ENCODE data around the gene SNRNP70.

The SNRNP70 gene

DNA sequence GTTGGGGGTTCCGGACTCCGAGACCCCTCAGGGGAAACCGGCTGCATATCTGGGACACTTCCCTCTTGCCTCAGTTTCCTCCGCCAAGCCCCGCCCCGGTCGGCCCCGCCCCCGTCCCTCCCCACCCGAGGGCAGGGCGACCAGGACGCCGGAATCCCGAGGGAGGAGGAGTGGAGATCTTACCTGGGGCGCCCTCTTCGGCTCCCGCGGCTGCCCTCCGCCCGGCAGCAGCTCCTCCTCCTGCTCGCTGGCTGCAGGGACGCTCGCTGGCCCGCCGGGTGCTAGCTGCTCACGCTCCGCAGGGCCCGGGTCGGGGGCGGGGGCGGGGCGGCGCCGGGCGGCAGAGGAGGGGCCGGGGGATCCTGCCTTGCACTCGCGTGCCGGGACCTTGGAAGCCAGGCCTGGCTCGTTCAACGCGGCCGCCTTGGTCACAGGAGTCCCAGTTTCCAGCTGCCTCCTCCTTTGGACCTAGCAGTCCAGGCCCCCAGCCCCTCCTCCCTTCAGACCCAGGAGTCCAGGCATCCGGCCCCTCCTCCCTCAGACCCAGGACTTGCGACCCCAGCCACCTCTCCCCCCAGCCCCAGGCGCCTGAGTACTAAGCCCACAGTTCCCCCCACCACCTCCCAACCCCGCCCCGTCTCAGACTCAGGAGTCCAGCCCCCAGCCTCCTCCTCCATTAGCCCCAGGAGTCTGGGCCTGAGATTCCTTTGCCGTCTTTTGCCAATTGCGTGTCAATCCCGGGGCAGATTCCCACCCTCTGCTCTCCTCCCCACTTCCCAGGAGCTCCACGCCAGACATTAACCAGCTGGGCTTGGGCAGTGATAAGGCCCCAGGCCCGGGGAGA, 20.3 kb upstream of the SNRNP70 start, which contains the start of gene NTF4:
Gene NTF4 (minus strand): TSS at position 51 of the 844 bp plus-strand sequence. CDS start 2,821 bp downstream, outside the sequence.
- DNase-seq = no peak

DNA sequence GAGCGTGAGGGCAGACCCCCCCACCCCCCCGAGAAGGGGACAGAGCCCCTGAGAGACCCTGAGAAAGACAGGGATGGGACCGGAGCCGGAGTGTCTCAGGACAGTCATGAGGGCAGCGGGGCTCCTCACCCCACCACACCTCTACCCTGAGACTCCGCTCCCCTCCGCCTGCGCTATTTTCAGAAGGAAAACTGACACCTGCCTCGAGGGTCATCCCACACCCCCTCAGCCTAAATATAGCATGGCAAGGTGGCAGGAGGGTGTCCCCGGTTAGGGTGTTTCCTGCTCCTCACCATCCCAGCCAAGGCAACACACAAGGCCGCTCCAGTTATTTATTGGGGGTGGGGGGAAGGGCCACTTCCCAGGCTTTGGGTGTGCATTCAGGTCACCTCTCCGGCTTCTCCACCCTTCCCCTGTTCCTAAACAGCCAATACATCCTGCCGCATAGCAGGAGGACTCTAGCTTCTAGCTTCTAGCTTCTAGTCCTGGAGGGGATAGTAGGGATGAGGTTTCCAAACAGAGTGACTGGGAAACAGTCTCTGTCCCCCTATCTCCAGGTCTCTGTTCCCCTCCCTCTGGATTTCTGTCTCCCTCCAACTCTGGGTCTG, 19.2 kb upstream of the SNRNP70 start:
- DNase-seq = no peak

DNA sequence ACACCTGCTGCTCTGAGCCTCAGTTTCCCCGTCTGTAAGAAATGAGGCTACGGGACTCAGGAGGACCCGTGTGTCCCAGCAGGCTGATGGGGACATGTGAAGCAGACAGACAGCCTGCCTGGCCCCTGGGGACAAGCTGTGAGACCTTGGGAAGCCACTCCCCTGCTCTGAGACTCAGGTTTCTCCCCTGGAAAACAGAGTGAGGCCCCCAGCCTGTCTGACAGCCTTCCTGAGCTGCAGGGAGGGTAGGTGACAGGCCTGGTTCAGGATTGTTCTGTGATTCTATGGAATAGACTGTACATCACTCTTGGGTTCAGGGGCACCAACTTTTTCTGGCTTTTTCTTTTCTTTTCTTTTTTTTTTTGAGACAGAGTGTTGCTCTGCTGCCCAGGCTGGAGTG, 17.7 kb upstream of the SNRNP70 start:
- no peak for DNase-seq

DNA sequence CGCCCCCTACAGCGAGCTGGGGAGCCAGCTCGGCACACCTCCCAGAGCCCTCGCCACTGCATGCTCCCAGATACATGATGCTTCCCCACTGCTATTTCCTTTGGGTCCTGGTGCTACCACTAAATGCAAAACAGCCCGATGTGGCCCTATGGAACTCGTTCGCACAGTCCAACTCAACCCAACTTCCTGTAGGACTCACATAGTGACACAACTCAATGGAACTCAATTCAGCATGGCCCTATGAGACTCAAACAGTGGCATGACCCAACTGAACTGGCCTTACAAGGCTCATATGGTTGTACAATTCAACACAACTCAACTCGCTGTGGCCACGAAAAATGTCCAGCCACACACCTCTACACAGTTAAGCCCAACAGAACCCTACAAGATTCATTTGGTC, 16.2 kb upstream of the SNRNP70 start:
- no peak for DNase-seq

DNA sequence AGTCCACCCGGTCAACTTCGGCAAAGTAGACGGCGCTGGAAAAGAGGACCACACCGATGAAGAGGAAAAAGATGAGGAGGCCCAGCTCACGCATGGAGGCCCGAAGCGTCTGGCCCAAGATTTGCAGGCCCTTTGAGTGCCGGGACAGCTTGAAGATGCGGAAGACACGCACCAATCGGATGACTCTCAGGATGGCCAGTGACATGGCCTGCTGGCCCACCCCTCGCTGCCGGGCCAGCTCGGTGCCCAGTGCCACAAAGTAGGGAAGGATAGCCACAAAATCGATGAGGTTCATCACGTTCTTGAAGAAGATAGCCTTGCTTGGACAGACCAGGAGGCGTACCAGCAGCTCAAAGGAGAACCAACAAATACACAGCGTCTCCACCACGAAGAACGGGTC, 14.8 kb upstream of the SNRNP70 start:
- no peak for DNase-seq

DNA sequence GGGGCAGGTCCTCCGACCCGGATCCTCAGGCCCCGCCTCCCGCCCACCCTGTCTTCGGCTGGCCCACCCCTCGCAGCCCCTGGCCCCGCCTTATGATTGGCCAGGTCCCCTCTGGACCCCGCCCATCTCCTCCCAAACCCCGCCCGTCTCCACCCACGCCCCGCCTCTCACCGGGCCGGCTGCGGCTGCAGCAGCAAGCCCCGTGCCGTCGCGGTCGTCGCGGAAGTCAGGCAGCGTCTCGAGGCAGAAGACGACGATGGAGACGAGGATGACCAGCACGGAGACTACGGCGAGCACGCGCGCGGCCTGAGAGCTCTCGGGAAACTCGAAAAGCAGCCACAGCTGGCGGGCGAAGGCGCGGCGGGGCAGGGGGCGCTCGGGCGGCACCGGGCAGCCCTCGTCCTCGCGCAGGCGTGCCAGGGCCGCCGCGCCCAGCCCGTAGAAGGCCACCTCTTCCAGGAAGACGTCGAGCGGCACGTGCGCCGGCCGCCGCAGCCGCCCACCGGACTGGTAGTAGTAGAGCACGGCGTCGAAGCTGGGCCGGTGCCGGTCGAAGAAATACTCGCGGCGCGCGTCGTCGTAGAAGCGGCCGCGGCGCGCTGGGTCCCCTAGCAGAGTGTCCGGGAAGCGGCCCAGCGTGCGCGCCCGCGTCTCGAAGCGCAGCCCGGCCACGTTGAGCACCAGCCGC, 13.2 kb upstream of the SNRNP70 start:
- DNase-seq = peak; percentile 25

DNA sequence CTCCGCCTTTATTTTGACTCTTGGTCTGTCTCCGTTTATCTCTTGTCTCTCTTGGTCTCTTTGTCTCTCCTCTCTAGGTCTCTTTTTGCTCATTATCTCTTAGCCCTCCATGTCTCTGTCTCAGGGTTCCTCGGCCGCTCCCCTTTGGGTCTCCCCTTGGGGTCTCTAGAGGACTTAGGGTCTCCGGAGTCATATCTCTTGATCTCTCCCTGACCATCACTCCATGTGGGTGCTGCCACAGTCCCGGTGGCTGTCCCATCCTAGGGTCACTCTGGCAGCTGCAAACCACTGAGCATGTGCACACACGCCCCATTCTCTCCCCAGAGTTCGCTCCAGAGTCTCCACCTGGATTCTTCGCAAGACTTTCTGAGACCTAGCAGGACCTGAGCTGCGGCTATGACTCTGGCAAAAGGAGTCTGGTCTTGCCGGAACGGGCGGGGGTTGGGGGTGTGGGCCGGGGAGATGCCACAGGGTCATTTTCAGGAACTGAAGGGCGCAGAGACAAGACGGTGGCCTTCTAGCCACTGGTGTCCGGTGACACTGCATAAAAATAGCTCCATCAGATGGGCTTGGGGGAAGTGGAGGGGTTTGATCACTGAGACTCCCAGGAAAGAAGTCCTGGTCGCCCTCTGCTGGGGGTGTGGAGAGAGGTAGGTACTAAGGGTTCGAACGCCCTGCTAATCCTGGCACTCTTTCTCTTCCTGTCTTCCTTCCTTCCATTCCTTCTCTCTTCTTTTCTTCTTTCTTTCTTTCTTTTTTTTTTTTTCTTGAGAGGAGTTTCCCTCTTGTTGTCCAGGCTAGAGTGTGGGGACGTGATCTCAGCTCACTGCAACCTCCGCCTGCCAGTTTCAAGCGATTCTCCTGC, 11.5 kb upstream of the SNRNP70 start:
- no peak for DNase-seq

DNA sequence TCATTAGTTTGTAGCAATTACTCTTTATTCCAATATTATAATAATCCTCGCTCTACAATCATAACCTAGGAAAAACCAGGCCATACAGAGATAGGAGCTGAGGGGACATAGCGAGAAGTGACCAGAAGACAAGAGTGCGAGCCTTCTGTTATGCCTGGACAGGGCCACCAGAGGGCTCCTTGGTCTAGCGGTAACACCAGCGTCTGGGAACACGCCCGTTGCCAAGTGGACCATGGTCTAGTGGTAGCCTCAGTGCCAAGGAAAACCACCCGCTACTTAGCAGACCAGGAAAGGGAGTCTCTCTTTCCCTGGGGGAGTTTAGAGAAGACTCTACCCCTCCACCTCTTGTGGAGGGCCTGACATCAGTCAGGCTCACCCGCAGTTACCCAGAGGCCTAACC, 10.4 kb upstream of the SNRNP70 start:
- peak; percentile 23 for DNase-seq

DNA sequence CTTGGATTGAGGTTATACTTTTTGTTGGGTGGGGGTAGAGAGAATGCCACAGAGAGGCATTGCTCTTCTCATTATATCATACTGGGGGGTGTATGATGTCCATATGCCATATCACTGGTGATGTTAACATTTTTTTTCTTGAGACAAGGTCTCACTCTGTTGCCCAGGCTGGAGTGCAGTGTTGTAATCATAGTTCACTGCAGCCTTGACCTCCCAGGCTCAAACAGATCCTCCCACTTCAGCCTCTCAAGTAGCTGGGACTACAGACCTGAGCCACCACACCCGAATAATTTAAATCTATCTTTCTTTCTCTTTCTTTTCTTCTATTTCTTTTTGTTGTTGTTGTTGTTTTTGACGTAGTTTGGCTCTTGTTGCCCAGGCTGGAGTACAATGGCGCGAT, 4.9 kb upstream of the SNRNP70 start:
- no peak for DNase-seq

DNA sequence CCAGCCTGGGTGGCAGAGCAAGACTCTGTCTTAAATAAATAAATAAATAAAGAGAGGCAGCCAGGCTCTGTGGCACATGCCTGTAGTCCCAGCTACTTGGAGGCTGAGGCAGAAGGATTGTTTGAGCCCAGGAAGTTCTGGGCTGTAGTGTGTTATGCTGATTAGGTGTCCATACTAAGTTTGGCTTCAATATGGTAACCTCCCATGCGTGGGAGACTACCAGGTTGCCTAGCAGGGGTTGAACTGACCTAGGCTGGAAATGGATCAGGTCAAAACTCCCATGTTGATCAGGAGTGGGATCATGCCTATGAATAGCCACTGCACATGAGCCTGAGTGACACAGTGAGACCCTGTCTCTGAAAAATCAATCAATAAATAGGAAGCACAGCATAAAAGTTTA, 4.0 kb upstream of the SNRNP70 start:
- no peak for DNase-seq

DNA sequence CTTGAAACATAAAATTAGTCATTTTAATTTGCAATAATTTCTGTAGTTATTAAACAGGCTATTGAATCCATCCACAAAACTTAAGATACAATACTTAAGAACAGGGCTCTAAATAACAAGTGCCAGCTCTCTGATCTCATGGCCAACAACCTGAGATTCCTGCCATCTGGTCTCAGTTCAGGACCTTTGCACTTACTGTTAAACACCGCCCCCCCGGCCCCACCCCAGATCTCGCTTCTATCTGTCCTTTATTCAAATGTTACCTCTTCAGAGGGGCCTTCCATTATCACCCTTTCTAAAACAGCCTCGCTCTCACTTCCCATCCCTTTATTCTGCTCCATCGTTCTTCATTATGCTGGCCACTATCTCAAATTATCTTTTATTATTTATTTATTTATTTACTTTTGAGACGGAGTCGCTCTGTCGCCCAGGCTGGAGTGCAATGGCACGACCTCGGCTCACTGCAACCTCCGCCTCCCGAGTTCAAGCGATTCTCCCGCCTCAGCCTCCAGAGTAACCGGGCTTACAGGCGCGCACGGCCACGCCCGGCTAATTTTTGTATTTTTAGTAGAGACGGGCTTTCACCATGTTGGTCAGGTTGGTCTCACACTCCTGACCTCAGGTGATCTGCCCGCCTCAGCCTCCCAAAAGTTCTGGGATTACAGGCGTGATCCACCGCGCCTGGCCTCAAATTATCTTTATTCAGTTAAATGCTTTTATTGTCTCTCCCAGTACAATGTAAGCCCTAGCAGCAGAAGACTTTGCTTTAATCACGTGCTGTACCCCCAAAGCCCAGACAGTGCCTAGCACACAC, 838 bp upstream of the SNRNP70 start:
- DNase-seq = no peak

DNA sequence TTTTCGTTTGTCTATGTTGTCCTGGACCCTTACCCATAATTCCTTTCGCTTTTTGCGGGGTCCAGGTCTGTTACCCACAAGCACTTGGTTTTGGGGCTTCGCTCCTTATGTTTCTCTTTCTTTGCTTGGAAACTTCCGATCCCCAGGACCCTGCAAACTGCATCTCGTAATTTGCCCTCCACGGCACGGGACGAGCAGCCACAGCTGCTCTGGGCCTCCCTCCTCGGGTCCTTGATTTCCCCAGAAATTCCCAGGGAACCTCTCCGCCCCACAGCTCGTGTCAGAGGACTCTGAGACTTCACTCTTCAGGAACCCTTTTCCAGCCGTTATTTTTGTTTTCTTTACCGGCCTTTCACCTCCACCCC, 599 bp downstream of the SNRNP70 start:
- DNase-seq = no peak

DNA sequence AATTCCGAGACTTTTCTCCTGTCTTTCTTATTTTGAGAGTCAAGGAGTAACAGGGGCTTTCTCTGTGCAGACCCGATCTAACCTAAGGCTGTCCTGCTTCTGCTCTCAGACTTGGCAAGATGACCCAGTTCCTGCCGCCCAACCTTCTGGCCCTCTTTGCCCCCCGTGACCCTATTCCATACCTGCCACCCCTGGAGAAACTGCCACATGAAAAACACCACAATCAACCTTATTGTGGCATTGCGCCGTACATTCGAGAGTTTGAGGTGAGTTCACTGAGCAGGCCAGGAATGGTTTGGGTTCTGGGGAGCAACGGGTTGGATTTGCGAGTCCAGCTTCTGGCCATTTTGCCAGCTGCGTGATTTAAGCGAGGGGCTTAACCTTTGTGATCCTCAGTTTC, 1.0 kb downstream of the SNRNP70 start:
- no peak for DNase-seq

DNA sequence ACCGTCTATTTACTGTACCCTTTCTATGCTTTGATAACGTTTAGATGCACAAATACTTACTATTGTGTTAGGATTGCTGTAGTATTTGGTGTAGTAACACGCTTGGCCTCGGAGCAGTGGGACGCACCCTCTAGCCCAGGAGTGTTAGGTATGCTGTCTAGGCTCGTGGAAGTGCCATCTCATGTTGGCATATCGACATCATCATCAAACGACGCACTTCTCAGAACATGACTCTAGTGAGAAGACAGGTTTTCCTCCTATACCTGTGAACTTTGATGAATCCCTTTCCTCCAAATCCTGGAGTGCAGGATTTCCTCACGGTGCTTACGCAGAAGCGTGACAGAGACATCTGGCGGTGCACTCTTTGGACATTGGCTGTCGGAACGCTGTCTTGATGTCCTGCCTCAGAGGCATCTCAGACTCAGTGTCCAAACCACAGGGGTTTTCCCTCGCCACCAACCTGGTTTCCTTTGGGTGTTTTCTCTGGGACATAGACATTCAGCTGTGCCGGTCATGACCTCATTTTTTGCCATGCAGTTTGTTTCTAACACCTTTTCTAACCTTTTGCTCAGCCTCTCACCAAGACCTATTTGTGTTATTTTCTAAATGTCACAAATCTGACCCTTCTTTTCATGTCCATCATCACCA, 6.3 kb downstream of the SNRNP70 start:
- no peak for DNase-seq

DNA sequence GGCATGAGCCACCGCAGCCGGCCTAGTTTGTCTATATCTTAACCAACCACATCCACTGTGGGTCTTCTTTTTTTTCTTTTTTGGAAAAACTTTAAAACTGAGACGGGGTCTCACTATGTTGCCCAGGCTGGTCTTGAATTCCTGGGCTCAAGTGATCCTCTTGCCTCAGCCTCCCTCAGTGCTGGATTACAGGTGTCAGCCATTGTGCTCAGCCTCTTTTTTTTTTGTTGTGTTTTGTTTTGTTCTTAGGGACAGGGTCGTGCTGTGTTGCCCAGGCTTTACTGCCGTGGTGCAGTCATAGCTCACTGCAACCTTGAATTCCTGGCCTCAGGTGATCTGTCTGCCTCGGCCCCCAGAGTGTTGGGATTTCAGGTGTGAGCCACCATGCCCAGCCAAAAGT, 7.4 kb downstream of the SNRNP70 start:
- DNase-seq = no peak

DNA sequence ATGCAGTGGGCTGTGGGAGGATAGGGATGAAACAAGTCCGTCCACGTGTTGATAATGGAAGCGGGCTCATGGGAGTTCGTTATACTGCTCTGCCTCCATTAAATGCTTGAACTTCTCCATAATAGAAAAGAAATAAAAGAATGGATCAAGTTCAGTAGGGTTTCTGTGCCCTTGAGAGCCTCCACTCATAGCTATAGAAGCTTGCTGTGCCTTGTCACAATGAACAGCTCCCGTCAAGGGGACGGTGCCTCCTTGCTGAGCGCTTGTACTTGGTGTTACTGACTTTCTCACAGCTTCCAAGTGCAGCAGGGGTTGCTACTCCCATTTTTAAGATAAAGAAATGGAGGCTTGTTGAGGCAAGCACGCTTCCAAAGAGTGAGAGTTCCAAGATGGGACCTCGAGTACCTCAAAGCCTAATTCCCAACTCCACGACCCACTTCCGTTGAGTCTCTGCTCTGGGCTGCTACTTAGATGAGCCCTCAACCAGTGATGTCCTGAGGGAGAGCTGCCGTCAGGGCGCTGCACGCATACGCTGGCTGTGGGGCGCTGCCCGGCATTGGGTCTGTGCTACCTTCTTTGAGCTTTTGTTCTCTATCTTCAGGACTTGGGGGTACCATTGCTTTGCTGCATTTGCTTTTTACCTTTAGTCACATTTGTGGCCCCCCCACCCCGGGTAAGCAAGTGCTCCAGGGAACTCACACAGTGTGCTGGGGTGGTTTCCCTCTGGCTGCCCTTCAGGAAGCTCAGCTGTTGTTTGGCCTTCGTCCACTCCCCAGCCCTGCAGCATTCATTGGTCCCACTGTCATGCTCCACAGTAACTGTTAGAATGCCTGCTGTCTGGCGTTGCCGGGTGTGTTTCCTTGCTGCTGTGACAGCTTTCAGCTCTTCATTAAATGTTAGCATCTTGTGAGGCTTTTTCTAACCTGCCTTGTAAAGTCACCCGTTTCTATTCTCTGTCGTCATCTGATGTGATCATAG, 9.5 kb downstream of the SNRNP70 start:
- no peak for DNase-seq

DNA sequence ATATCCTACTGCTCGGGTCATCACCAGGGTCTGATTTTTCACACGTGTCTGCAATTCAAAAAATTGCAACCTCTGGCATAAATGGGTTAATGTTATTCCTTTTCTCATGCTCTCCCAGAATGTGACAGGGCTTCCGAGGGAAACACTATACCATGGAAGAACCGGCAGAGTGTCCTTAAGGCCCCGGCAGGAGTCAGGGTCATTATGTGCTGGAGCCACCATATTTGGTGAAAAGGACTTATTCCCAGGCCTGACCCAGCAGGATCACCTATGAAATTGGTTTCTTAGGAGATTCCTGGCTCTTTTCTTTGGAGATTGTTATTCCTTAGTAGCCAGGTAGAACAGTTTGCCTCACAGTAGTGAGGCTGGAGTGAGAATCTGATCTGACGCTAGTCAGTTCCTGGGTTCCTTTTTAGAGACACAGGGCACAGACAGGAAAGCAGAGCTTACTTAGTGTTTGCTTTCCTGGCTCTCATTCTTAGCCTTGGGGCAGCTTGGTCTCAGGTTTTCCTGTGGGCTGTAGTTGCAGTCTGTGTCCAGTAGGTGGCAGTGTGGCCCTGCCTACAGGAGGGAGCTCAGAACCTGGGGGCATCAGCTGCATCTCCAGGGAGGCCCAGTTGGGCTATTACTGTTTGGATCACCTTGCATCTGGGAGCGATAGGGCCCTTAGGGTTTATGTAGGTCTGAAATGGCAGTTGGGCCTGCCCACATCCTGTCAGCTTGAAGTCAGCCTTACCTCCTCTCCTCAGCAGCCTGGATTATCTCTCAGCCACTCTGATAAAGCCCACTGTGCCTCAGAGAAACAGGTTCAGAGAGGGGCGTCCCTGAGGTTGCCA, 12.4 kb downstream of the SNRNP70 start:
- peak; percentile 76 for DNase-seq

DNA sequence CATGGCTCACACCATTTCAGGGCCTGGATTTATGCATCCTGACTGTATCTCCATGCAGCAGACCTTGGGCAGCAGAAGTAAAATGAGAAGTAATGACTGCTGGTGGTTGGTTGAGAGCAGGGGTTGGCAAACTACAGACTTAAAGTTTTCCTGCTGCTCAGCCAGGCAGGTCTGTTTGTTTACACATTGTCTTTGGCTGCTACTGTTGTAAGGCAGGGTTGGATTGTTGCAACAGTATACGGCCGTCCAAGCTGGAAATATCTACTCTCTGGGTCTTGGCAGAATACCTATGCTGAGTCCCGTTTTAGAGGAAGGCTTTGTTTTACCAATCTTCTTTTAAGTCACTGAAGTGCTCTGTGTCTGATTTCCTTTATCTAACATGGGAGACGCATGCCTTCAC, 13.5 kb downstream of the SNRNP70 start:
- no peak for DNase-seq

DNA sequence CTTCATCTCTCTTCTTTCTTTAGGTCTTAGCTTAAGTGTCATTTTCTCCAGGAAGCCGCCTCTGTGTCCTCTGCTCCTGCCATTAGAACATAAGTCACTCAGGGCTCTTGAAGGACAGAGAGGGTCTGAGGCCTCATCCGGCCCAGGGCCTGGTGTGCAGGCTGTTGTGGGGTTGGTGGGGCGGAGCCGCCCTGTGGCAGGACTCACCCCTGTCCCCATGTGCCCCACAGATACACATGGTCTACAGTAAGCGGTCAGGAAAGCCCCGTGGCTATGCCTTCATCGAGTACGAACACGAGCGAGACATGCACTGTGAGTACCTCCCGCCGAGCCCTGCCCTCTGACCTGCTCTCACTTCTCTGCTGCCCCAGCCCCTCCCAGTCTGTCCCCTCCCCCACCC, 15.9 kb downstream of the SNRNP70 start:
- no peak for DNase-seq
